B cell (primary cell): ENCODE data around the gene BMPER. TPM values are rescaled to one million over a fixed set of nuclear protein-coding genes. Genes with fewer than 3 reads are reported as not detected.

Source experiments
- ATAC-seq: fragments of 200-7000 bp; cut with Tn5 transposase; one replicate; pipeline ENCODE4 v1.10.0; 2021; ENCODE audit warnings: low read depth, mild to moderate bottlenecking, moderate number of reproducible peaks, moderate library complexity
- CTCF ChIA-PET: fragments of 350-600 bp; sonication (Branson Sonifier 250); formaldehyde crosslinking; loops from one replicate; lab custom pipeline; 2021; ENCODE audit warnings: antibody characterized with exemption, inconsistent platforms; lab: Charles Lee
- POLR2A ChIA-PET: fragments of 350-600 bp; sonication (Branson Sonifier 250); formaldehyde crosslinking; loops from one replicate; lab custom pipeline; 2021; ENCODE audit warnings: antibody characterized with exemption; lab: Charles Lee
- DNase-seq: peaks from one replicate; pipeline ENCODE4 v3.0.0; 2013
- H2AFZ ChIP-seq: 2 replicates; pipeline ENCODE4 v1.6.1; 2012; ENCODE audit warnings: mild to moderate bottlenecking, low read depth, low read length; ENCODE audit not compliant: insufficient read depth, poor library complexity, severe bottlenecking
- H3K27ac ChIP-seq, 2 donors: 1 replicate in 1 of 2; 2 replicates in 1 of 2; pipeline ENCODE4 v1.5.1; 2012 to 2013; ENCODE audit warnings: low read length in 2 of 2, mild to moderate bottlenecking in 2 of 2, moderate library complexity in 1 of 2
- H3K27me3 ChIP-seq, 4 experiments: fragments of 200-600 bp in 1 of 4; sonication (generic) in 1 of 4; replicated peaks in 1 of 4; 1 replicate in 2 of 4; 2 replicates in 2 of 4; pipeline versions ENCODE4 v1.6.1 to v1.7.0; 2013 to 2016; ENCODE audit warnings: low read length in 3 of 4, mild to moderate bottlenecking in 2 of 4, mixed read lengths in 1 of 4, moderate library complexity in 1 of 4; ENCODE audit not compliant: insufficient read depth in 4 of 4, control insufficient read depth in 3 of 4; ENCODE audit errors: control extremely low read depth in 1 of 4
- H3K36me3 ChIP-seq, 2 experiments: replicated peaks in 1 of 2; 1 replicate in 1 of 2; 2 replicates in 1 of 2; pipeline versions ENCODE4 v1.6.1 to v1.7.1; 2013; ENCODE audit warnings: low read length in 1 of 2; ENCODE audit not compliant: insufficient read depth in 2 of 2, control insufficient read depth in 1 of 2; ENCODE audit errors: control extremely low read depth in 1 of 2, extremely low read depth in 1 of 2
- H3K4me1 ChIP-seq, 2 donors: fragments of 200-600 bp in 1 of 2; sonication (generic) in 1 of 2; 1 replicate in 1 of 2; 2 replicates in 1 of 2; pipeline versions ENCODE4 v1.5.1 to v1.6.1; 2013 to 2017; ENCODE audit warnings: low read length in 2 of 2; ENCODE audit not compliant: control insufficient read depth in 2 of 2, insufficient read depth in 2 of 2
- H3K4me2 ChIP-seq: replicated peaks from 2 replicates; pipeline ENCODE3; 2012; ENCODE audit warnings: mild to moderate bottlenecking, low read depth, low read length; ENCODE audit not compliant: poor library complexity, severe bottlenecking
- H3K4me3 ChIP-seq, 5 experiments: fragments of 200-600 bp in 1 of 5; sonication (generic) in 1 of 5; 1 replicate in 3 of 5; 2 replicates in 2 of 5; pipeline versions ENCODE4 v1.5.1 to v1.7.0; 2011 to 2016; ENCODE audit warnings: low read length in 4 of 5, mild to moderate bottlenecking in 4 of 5, low read depth in 2 of 5, control low read depth in 1 of 5, moderate library complexity in 1 of 5; ENCODE audit not compliant: insufficient read depth in 1 of 5; ENCODE audit errors: control extremely low read depth in 1 of 5, extremely low read depth in 1 of 5
- H3K79me2 ChIP-seq: fragments of 200-600 bp; sonication (generic); one replicate; pipeline ENCODE4 v1.6.0; 2016; ENCODE audit warnings: low read length; ENCODE audit not compliant: control insufficient read depth, insufficient read depth
- H3K9ac ChIP-seq: fragments of 200-600 bp; sonication (generic); 2 replicates; pipeline ENCODE4 v1.6.1; 2017; ENCODE audit warnings: mild to moderate bottlenecking, low read length, moderate library complexity
- H3K9me3 ChIP-seq, 3 donors: one replicate each; pipeline versions ENCODE4 v1.6.1 to v1.7.1; 2013; ENCODE audit warnings: low read length in 2 of 3; ENCODE audit not compliant: control insufficient read depth in 2 of 3, insufficient read depth in 1 of 3; ENCODE audit errors: control extremely low read depth in 1 of 3
- H4K20me1 ChIP-seq: 2 replicates; pipeline ENCODE4 v1.6.0; 2012; ENCODE audit warnings: mild to moderate bottlenecking, low read length; ENCODE audit not compliant: insufficient read depth, control insufficient read depth, poor library complexity, severe bottlenecking
- H3K27ac Mint-ChIP-seq: one replicate; pipeline ENCODE4 v1.8.0; 2021; ENCODE audit warnings: mixed read lengths
- H3K27me3 Mint-ChIP-seq: one replicate; pipeline ENCODE4 v1.8.0; 2021; ENCODE audit warnings: mixed read lengths
- H3K4me1 Mint-ChIP-seq: one replicate; pipeline ENCODE4 v1.8.0; 2021; ENCODE audit warnings: mixed read lengths
- H3K4me3 Mint-ChIP-seq: one replicate; pipeline ENCODE4 v1.8.0; 2021; ENCODE audit warnings: mixed read lengths
- H3K9me3 Mint-ChIP-seq: one replicate; pipeline ENCODE4 v1.8.0; 2022; ENCODE audit warnings: mixed read lengths; ENCODE audit not compliant: insufficient read depth
- CTCF ChIP-seq: fragments of 200-600 bp; IDR thresholded peaks from one replicate; pipeline ENCODE4 v1.8.0; 2022; ENCODE audit warnings: antibody characterized with exemption, mild to moderate bottlenecking
- EZH2 ChIP-seq: IDR thresholded peaks from 2 replicates; pipeline ENCODE4 v1.6.1; 2012; ENCODE audit warnings: borderline replicate concordance, low read depth, mild to moderate bottlenecking, moderate library complexity, low read length; ENCODE audit not compliant: insufficient read depth, poor library complexity, severe bottlenecking
- WGBS: methylation state at CpG from one replicate; pipeline ENCODE4 v1.1.5; 2013; ENCODE audit warnings: missing lambda C conversion rate; ENCODE audit not compliant: insufficient coverage; 5-methylcytosine and 5-hydroxymethylcytosine counted together
- intact Hi-C: fragments of 100-400 bp; cut with micrococcal nuclease; formaldehyde crosslinking; loops from one replicate; pipeline ENCODE4 v1.10.0; 2022
- polyA plus RNA-seq: library from polyadenylated mRNA; depleted of rRNA; stranded (reverse); fragments of >200 nt; gene quantifications from 2 replicates; pipeline ENCODE4 v1.2.3, GENCODE V29; 2012
- total RNA-seq, 2 donors: library from RNA; stranded (reverse); fragments of 120-200 nt in 1 of 2; gene quantifications; 1 replicate in 1 of 2; 2 replicates in 1 of 2; pipeline versions ENCODE4 v1.2.3 to v1.2.4, GENCODE V29; 2013 to 2022

The BMPER gene
- total and polyA plus RNA-seq, 2 donors (not counting 1 experiment from before 2014, with no cell fraction given), result not detected

- WGBS, result 89% methylated on average over 5 of the region's 5 CpGs
- Histone ChIP-seq H3K79me2 (no peaks in the 10 kb centered on the region), H3K9me3 (no peaks in the 10 kb centered on the region), H3K27me3 (no peaks in the 10 kb centered on the region), H3K36me3 (no peaks in the 10 kb centered on the region), H3K4me3 (no peak overlapping the region), H2AFZ (no peak overlapping the region), H3K4me1 (no peaks in the 10 kb centered on the region), H3K4me2 (no peak overlapping the region), H4K20me1 (no peaks in the 10 kb centered on the region), H3K27ac (no peak overlapping the region), H3K9ac (no peak overlapping the region)
- H3K27ac Mint-ChIP-seq, result no peak overlapping the region
- H3K4me1 Mint-ChIP-seq, result no peaks in the 10 kb centered on the region
- ChIA-PET CTCF (no interaction called here), POLR2A (no interaction called here)
- no peak for ATAC-seq
- intact Hi-C loops, result no loop called here
- no peaks in the 10 kb centered on the region for H3K9me3 Mint-ChIP-seq
- no peak for DNase-seq
- no peak for TF ChIP-seq EZH2
- no peak for TF ChIP-seq CTCF
- no peak overlapping the region for H3K4me3 Mint-ChIP-seq
- peaks cover 5% of the 10 kb centered on the region for H3K27me3 Mint-ChIP-seq
Observed at GRCh38 chr7:34057956-34058355, 152.6 kb downstream of the BMPER start.

GRCh38 chr7:34058801-34059135 is 153.4 kb downstream of the BMPER start:
- H3K9ac ChIP-seq, result no peak overlapping the region
- Mint-ChIP-seq H3K27me3 (peaks cover 5% of the 10 kb centered on the region), H3K4me1 (no peaks in the 10 kb centered on the region), H3K27ac (no peak overlapping the region), H3K9me3 (no peaks in the 10 kb centered on the region), H3K4me3 (no peak overlapping the region)
- no peaks in the 10 kb centered on the region for H3K79me2 ChIP-seq
- H3K9me3 ChIP-seq, result no peaks in the 10 kb centered on the region
- H3K4me1 ChIP-seq, result no peaks in the 10 kb centered on the region
- H3K4me2 ChIP-seq, result no peak overlapping the region
- intact Hi-C loops, result no loop called here
- no peaks in the 10 kb centered on the region for H3K27me3 ChIP-seq
- ATAC-seq (no peak), DNase-seq (no peak)
- no peak overlapping the region for H2AFZ ChIP-seq
- WGBS, result no CpG with 5 or more reads among the region's 1 CpG
- POLR2A ChIA-PET, result no interaction called here
- no peak overlapping the region for H3K27ac ChIP-seq
- no peaks in the 10 kb centered on the region for H3K36me3 ChIP-seq
- H3K4me3 ChIP-seq, result no peak overlapping the region
- CTCF ChIA-PET, result no interaction called here
- TF ChIP-seq CTCF, result no peak
- no peak for TF ChIP-seq EZH2
- H4K20me1 ChIP-seq, result no peaks in the 10 kb centered on the region
